GM21786 (cell line): ENCODE data around the gene IRS2.
A peak's percentile ranks its signal among the peaks of the same experiment; 100 is the strongest.
"Not testable (repeated sequence)": the region's sequence is repeated elsewhere in the genome, so short reads cannot be mapped to it uniquely, and the experiment has no call there.

Experiments used
- ATAC-seq: cut with Tn5 transposase; IDR thresholded peaks from one replicate; pipeline ENCODE4 v1.9.1; 2021; ENCODE audit not compliant: unreplicated experiment

The IRS2 gene, protein sequence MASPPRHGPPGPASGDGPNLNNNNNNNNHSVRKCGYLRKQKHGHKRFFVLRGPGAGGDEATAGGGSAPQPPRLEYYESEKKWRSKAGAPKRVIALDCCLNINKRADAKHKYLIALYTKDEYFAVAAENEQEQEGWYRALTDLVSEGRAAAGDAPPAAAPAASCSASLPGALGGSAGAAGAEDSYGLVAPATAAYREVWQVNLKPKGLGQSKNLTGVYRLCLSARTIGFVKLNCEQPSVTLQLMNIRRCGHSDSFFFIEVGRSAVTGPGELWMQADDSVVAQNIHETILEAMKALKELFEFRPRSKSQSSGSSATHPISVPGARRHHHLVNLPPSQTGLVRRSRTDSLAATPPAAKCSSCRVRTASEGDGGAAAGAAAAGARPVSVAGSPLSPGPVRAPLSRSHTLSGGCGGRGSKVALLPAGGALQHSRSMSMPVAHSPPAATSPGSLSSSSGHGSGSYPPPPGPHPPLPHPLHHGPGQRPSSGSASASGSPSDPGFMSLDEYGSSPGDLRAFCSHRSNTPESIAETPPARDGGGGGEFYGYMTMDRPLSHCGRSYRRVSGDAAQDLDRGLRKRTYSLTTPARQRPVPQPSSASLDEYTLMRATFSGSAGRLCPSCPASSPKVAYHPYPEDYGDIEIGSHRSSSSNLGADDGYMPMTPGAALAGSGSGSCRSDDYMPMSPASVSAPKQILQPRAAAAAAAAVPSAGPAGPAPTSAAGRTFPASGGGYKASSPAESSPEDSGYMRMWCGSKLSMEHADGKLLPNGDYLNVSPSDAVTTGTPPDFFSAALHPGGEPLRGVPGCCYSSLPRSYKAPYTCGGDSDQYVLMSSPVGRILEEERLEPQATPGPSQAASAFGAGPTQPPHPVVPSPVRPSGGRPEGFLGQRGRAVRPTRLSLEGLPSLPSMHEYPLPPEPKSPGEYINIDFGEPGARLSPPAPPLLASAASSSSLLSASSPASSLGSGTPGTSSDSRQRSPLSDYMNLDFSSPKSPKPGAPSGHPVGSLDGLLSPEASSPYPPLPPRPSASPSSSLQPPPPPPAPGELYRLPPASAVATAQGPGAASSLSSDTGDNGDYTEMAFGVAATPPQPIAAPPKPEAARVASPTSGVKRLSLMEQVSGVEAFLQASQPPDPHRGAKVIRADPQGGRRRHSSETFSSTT (N-terminal part only)

DNA sequence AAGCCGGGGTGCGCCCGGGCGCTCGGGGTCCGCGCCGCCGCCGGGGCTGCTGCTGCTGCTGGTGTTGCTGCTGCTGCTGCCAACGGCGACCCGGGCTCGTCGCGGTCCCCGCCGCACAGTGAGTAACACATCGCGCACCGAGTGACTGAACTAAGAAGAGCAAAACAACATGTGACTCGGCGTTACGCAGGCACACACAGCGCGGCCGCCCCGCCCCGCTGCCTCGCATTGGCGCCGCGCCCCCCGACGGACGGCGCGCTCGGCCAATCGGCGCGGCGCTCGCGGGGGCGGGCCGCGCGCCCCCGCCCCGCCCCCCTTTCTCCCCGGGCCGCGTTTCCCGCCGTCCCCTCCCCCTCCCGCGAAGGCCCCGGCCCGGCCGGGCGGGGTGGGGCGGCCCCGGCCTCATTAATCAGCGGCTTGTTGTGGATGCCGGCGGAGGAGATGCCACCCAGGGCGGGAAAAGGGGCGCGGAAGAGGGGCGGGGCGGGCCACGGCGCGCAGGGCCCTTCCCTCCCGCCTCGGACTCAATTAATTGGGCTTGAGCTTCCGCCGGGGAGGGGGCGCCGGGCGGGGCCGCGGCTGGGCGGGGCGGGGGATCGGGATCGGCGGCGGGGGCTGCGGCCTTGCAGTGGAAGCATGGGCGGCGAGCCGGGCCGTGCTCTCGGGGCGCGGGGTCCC is at the start of gene IRS2:
Gene IRS2, minus strand, starts transcription at position 127 of the 678 bp plus-strand sequence. CDS start 530 bp downstream, outside the sequence.
- peak; percentile 91 for ATAC-seq

- ATAC-seq, result no peak
These were observed 48.8 kb upstream of the IRS2 start for GRCh38 chr13:109834973-109835720.

DNA sequence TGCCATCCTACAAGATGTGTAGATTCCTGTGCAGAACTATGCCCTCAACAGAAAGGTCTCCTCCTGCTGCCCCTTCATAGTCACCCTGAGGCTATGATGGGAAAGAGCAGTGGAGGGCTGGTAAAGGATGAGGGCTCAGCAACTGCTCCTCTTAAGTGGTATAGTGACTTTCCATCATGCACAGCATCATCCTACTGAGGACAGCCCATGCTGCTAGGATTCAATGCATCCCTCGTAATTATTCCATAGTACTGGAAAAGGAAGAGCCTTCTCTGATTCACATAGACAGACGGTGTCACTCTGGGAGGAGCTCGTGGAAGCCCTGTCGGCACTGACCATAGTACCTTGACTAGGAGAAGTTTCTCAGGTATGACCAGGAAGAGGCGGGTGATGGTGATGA is 47.6 kb upstream of the IRS2 start:
- ATAC-seq, result no peak

DNA sequence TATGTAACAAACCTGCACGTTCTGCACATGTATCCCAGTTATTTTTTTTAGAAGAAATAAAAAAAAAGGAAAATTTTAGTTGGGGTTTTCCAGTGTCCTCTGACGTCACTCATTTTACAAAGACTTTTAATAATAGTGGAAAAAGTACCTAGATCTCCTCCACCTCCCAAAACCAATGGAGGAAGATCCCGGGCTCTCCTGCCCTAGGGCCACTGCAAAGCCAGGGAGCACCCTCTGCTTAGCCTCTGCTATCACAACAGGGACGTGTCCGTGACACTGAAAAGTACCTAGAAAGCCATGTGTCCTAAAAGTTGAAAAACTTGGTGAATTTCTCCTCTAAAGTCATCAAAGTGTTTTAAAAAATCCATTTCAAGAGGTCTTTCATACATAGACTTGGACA is 46.7 kb upstream of the IRS2 start:
- no peak for ATAC-seq

GRCh38 chr13:109828591-109829316 is 42.4 kb upstream of the IRS2 start:
- not testable (repeated sequence) for ATAC-seq

- not testable (repeated sequence) for ATAC-seq
These were observed 36.8 kb upstream of the IRS2 start for GRCh38 chr13:109823201-109823600.

DNA sequence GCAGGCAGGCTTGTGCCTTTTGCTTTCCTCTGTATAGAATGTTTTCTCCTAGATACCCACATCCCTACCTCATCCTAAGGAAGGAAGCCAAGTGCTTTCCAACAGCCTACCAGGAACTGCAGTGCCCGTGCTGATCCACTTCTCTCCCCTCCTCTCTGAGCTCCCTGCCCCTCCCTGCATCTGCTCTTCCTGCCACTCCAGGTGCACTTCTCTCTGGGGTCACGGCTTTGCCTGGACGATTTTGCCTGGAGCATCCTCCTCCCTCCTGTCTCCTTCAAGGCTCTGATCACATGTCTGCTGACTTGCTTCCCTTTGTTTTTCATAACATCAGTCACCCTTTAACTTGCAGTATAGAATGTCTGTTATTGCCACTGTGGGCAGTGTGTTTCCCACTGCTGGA is 34.7 kb upstream of the IRS2 start:
- ATAC-seq, result no peak

- no peak for ATAC-seq
These were observed 33.5 kb upstream of the IRS2 start for GRCh38 chr13:109819874-109820273.

- ATAC-seq, result no peak
These were observed 32.5 kb upstream of the IRS2 start for GRCh38 chr13:109818886-109819285.

GRCh38 chr13:109817591-109818535 is 31.5 kb upstream of the IRS2 start:
- ATAC-seq, result no peak

- no peak for ATAC-seq
These were observed 30.4 kb upstream of the IRS2 start for GRCh38 chr13:109816808-109817203.

GRCh38 chr13:109816112-109816807 is 29.9 kb upstream of the IRS2 start:
- no peak for ATAC-seq

DNA sequence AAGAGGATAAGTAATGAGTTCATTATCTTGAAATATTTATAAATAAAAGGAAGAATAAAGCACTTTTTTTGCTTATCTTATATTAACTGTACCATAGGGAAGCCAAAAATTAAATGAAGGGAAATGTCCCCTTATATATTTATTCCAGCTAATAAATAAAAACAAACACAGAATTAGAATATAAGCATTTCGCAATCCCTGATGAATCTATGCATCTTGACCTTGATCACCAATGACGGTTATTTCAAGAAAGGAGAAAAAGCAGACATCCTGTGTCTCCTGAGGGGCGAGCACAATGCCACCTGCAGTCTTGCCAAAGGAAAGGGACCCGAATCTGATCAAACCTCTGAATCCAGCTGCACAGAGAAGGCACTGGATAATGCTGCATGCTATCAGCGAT is 29.3 kb upstream of the IRS2 start:
- no peak for ATAC-seq

DNA sequence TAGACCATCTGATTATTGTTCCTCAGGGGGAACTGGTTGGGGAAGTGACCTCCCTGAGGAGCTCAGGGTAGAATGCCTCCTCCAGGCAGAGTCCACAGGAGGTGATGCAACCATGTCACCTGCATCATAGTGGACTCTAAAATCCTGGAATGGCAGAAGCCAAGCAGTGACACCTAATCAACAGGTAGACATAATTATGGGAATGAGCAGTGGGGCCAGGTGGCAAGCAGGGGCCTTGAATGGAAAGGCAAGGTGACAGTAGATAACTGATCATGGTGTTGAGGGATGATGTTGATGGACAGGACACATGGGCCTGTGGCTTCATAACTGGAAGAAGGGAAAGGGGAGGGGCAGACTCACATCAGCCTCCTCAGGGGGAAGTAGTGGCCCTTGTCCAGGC is 27.3 kb upstream of the IRS2 start:
- ATAC-seq, result no peak

DNA sequence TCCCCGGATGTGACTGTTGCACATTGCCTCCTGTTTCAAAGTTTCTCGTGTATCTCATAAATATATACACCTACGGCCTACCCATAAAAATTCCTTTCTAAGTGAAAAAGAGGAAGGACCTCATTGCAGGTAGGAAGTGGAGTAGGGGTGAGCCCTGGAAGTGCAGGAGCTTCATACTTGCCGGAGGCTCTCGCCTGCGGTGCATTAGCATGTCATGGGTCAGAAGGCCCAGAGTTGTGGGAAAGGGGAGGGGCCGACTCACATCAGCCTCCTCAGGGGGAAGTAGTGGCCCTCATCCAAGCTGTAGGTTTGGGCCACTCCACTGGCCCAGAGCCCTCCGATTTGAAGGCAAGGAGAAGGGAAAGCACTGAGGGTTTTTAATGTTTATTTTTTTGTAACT is 26.0 kb upstream of the IRS2 start:
- ATAC-seq, result no peak

DNA sequence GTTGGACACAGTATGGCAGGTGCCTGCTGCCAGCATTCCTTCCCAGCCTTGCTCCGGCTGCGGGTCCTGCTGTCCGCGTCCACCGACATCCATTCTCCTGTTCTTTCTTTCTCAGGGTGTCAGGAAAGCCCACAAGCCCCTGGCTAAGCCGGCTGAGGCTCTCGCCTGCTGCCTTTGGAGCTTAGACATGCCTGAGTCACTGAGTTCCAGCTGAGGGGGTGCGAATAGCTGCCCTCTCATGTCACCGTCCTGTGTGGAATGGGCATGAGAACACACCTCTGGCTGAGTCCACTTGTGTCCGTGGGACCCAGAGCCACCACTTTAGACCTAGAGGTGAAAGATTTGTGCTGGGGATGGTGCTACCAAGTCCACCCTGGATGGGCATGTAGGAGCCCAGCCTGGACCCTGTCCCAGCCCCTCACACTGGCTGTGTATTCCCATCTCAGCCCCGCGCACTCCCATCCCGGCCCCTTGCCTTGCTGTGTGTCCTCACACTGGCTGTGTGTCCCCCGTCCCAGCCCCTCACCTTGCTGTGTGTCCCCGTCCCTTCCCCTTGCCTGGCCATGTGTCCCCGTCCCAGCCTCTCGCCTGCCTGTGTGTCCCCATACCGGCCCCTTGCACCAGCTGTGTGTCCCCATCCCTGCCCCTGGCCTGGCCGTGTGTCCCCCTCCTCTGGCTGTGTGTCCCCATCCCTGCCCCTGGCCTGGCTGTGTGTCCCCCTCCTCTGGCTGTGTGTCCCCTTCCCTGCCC is 24.6 kb upstream of the IRS2 start:
- ATAC-seq, result no peak
